PC-3 (cell line): ENCODE measurements around the gene CAMK2A. TPM values are rescaled to one million over a fixed set of nuclear protein-coding genes. Genes with fewer than 3 reads are reported as not detected.
"Not testable (repeated sequence)": the region's sequence is repeated elsewhere in the genome, so short reads cannot be mapped to it uniquely, and the experiment has no call there.

Source experiments
- ATAC-seq: fragments of 200-7000 bp; cut with Tn5 transposase; 2 replicates; pipeline ENCODE4 v1.9.1; 2020; ENCODE audit warnings: mild to moderate bottlenecking, moderate library complexity
- BruUV-seq: library from RNA; stranded (reverse); fragments of 400-500 nt; replicated peaks from 2 replicates; lab custom pipeline; 2021; lab: Mats Ljungman, UMichigan
- CTCF ChIA-PET: fragments of 300-600 bp; sonication (Branson Sonifier 250); formaldehyde crosslinking; loops from one replicate; lab custom pipeline; 2022; ENCODE audit warnings: antibody characterized with exemption; lab: Charles Lee
- POLR2A ChIA-PET: fragments of 300-600 bp; sonication (Branson Sonifier 250); formaldehyde crosslinking; loops from one replicate; lab custom pipeline; 2022; ENCODE audit warnings: antibody characterized with exemption; ENCODE audit not compliant: unreplicated experiment; lab: Charles Lee
- DNase-seq: peaks from one replicate; pipeline ENCODE4 v3.0.0-alpha.2; 2015
- H2AFZ ChIP-seq: fragments of 300-600 bp; sonication (generic); 2 replicates; pipeline ENCODE4 v1.6.0; 2016; ENCODE audit warnings: antibody characterized with exemption, low read length
- H3F3A ChIP-seq: fragments of 300-600 bp; sonication (generic); one replicate; pipeline ENCODE4 v1.6.0; 2017; ENCODE audit warnings: antibody characterized with exemption, low read length, control low read depth, mild to moderate bottlenecking; ENCODE audit not compliant: unreplicated experiment
- H3K27ac ChIP-seq: fragments of 300-600 bp; sonication (generic); 2 replicates; pipeline ENCODE4 v1.5.1; 2016; ENCODE audit warnings: mild to moderate bottlenecking, low read length
- H3K27me3 ChIP-seq: fragments of 300-600 bp; sonication (generic); 2 replicates; pipeline ENCODE4 v1.6.1; 2016; ENCODE audit warnings: low read length, mixed read lengths
- H3K36me3 ChIP-seq: fragments of 300-600 bp; sonication (generic); 2 replicates; pipeline ENCODE4 v1.6.1; 2016; ENCODE audit warnings: low read depth, mixed run types, low read length, mixed read lengths
- H3K4me1 ChIP-seq: fragments of 300-600 bp; sonication (generic); 2 replicates; pipeline ENCODE4 v1.5.1; 2016; ENCODE audit warnings: low read length; ENCODE audit not compliant: insufficient read depth
- H3K4me2 ChIP-seq: fragments of 300-600 bp; sonication (generic); 2 replicates; pipeline ENCODE4 v1.6.0; 2016; ENCODE audit warnings: low read length
- H3K4me3 ChIP-seq: fragments of 300-600 bp; sonication (generic); 2 replicates; pipeline ENCODE4 v1.5.1; 2016; ENCODE audit warnings: mild to moderate bottlenecking, low read length, mixed read lengths
- H3K79me2 ChIP-seq: fragments of 300-600 bp; sonication (generic); 2 replicates; pipeline ENCODE4 v1.6.1; 2017; ENCODE audit warnings: low read length, mixed read lengths
- H3K9ac ChIP-seq: fragments of 300-600 bp; sonication (generic); 2 replicates; pipeline ENCODE4 v1.6.0; 2016; ENCODE audit warnings: mild to moderate bottlenecking, low read length
- H3K9me2 ChIP-seq: fragments of 300-600 bp; sonication (generic); replicated peaks from 2 replicates; pipeline ENCODE4 v1.6.1; 2016; ENCODE audit warnings: mixed run types, low read length, mixed read lengths
- H3K9me3 ChIP-seq: fragments of 300-600 bp; sonication (generic); 2 replicates; pipeline ENCODE4 v1.6.1; 2016; ENCODE audit warnings: low read length, mixed read lengths
- H4K20me1 ChIP-seq: fragments of 300-600 bp; sonication (generic); 2 replicates; pipeline ENCODE4 v1.6.1; 2016; ENCODE audit warnings: low read length, mixed read lengths
- EZH2 ChIP-seq: fragments of 300-600 bp; sonication (generic); IDR thresholded peaks from one replicate; pipeline ENCODE4 v1.6.1; 2017; ENCODE audit warnings: antibody characterized with exemption, mild to moderate bottlenecking, low read length; ENCODE audit not compliant: unreplicated experiment
- EZH2phosphoT487 ChIP-seq: fragments of 300-600 bp; sonication (generic); IDR thresholded peaks from 2 replicates; pipeline ENCODE4 v1.6.1; 2018; ENCODE audit warnings: mild to moderate bottlenecking, antibody characterized with exemption, low read length, borderline replicate concordance
- intact Hi-C: fragments of 100-400 bp; cut with micrococcal nuclease; formaldehyde crosslinking; loops from 2 replicates; pipeline ENCODE4 v1.9.0; 2023
- total RNA-seq: library from RNA; depleted of rRNA; stranded (reverse); fragments of >200 nt; gene quantifications from 2 replicates; pipeline ENCODE4 v1.2.3, GENCODE V29; 2014
- TF ChIP-seq, protein P1 (sequence below): fragments of 300-600 bp; sonication (generic); conservative IDR thresholded peaks from 2 replicates; pipeline ENCODE4 v1.5.1; 2017; ENCODE audit warnings: antibody characterized with exemption, low read depth, mild to moderate bottlenecking, low read length

CAMK2A gene
- total RNA-seq, 1 experiment from 2014 or later: 0.15 TPM

DNA sequence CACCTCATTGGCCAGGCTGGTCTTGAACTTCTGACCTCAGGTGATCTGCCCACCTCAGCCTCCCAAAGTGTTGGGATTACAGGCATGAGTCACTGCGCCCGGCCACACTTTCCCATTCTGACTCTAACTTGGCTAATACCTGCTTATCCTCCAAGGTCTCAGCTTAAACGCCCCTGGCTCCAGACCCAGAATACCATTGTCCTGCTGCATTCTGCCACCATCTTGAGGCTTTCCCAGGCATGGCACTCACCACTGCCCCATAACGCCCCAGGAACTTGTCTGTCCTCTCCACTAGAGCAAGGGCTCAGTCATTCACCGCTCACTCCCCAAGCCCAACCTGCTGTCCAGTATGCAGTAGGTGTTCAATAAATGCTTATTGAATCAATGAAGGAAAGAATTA lies 39.8 kb downstream of the CAMK2A start:
- H3K9me3 ChIP-seq: no peaks in the 10 kb centered on the region
- ChIA-PET CTCF (no interaction called here), POLR2A (no interaction called here)
- H4K20me1 ChIP-seq: no peaks in the 10 kb centered on the region
- H3K27ac ChIP-seq: no peak overlapping the region
- no peaks in the 10 kb centered on the region for H3F3A ChIP-seq
- H3K4me2 ChIP-seq: no peak overlapping the region
- ATAC-seq (no peak), DNase-seq (no peak)
- H3K79me2 ChIP-seq: no peaks in the 10 kb centered on the region
- H3K27me3 ChIP-seq: no peaks in the 10 kb centered on the region
- H3K9me2 ChIP-seq: no peaks in the 10 kb centered on the region
- no peak overlapping the region for H2AFZ ChIP-seq
- no TSS peak for BruUV-seq
- H3K4me3 ChIP-seq: no peak overlapping the region
- intact Hi-C loops: no loop called here
- H3K9ac ChIP-seq: no peak overlapping the region
- H3K4me1 ChIP-seq: no peaks in the 10 kb centered on the region
- no peaks in the 10 kb centered on the region for H3K36me3 ChIP-seq
- TF ChIP-seq EZH2phosphoT487: no peak
- TF ChIP-seq EZH2: no peak
- TF ChIP-seq, protein P1, sequence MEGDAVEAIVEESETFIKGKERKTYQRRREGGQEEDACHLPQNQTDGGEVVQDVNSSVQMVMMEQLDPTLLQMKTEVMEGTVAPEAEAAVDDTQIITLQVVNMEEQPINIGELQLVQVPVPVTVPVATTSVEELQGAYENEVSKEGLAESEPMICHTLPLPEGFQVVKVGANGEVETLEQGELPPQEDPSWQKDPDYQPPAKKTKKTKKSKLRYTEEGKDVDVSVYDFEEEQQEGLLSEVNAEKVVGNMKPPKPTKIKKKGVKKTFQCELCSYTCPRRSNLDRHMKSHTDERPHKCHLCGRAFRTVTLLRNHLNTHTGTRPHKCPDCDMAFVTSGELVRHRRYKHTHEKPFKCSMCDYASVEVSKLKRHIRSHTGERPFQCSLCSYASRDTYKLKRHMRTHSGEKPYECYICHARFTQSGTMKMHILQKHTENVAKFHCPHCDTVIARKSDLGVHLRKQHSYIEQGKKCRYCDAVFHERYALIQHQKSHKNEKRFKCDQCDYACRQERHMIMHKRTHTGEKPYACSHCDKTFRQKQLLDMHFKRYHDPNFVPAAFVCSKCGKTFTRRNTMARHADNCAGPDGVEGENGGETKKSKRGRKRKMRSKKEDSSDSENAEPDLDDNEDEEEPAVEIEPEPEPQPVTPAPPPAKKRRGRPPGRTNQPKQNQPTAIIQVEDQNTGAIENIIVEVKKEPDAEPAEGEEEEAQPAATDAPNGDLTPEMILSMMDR: no peak

DNA sequence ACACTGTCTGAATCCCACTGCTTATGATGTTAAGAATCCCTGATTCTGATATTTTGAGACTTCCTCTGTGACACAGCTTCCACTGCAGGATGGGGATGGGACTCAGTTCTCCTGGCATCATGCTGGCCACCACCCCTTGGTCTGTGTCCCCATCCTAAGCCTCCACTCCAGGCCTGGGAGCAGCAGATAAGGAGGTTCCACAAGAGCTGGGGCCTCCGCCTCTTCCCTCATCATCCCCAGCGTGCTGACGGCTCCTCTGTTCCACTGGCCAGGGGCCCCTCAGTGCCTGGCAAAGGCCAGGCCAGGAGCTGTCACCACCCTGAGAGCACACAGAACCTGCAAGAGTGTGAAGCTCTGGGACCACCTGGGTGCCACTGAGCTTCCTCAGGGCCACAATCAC lies 40.6 kb downstream of the CAMK2A start:
- H3K4me1 ChIP-seq: no peaks in the 10 kb centered on the region
- H3K36me3 ChIP-seq: no peaks in the 10 kb centered on the region
- no peak overlapping the region for H3K9ac ChIP-seq
- H2AFZ ChIP-seq: no peak overlapping the region
- CTCF ChIA-PET: no interaction called here
- H3K79me2 ChIP-seq: no peaks in the 10 kb centered on the region
- H3K27ac ChIP-seq: no peak overlapping the region
- DNase-seq (no peak), ATAC-seq (no peak)
- H3K9me2 ChIP-seq: no peaks in the 10 kb centered on the region
- POLR2A ChIA-PET: no interaction called here
- H4K20me1 ChIP-seq: no peaks in the 10 kb centered on the region
- intact Hi-C loops: no loop called here
- no peaks in the 10 kb centered on the region for H3K9me3 ChIP-seq
- no peaks in the 10 kb centered on the region for H3K27me3 ChIP-seq
- TF ChIP-seq EZH2 (no peak), EZH2phosphoT487 (no peak)
- TF ChIP-seq, protein P1: no peak
- H3F3A ChIP-seq: no peaks in the 10 kb centered on the region
- no peak overlapping the region for H3K4me3 ChIP-seq
- H3K4me2 ChIP-seq: no peak overlapping the region
- no TSS peak for BruUV-seq

DNA sequence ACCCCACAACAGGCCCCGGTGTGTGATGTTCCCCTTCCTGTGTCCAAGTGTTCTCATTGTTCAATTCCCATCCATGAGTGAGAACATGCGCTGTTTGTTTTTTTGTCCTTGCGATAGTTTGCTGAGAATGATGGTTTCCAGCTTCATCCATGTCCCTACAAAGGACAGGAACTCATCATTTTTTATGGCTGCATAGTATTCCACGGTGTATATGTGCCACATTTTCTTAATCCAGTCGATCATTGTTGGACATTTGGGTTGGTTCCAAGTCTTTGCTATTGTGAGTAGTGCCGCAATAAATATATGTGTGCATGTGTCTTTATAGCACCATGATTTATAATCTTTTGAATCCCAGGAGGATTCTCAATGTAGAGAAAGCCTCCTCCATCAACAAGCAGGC lies 41.1 kb downstream of the CAMK2A start:
- DNase-seq, H3K79me2 ChIP-seq, H3K9me3 ChIP-seq, ATAC-seq, intact Hi-C loops, H3K27me3 ChIP-seq, H3K4me2 ChIP-seq, H3K9ac ChIP-seq, H2AFZ ChIP-seq, H3F3A ChIP-seq, H3K36me3 ChIP-seq, BruUV-seq, H3K9me2 ChIP-seq, CTCF ChIA-PET, H3K4me1 ChIP-seq, H3K27ac ChIP-seq, H3K4me3 ChIP-seq, POLR2A ChIA-PET, H4K20me1 ChIP-seq: not testable (repeated sequence)
